H9 (cell line): ENCODE data around the gene CRPPA. TPM values are rescaled to one million over a fixed set of nuclear protein-coding genes. Genes with fewer than 3 reads are reported as not detected.

Source experiments
- DNase-seq: peaks from one replicate; pipeline ENCODE4 v3.0.0-alpha.2; 2017
- H2AFZ ChIP-seq: one replicate; pipeline ENCODE4 v1.6.1; 2013; ENCODE audit warnings: mild to moderate bottlenecking, low read length, control low read depth, moderate library complexity
- H2AK5ac ChIP-seq: 2 replicates; pipeline ENCODE4 v1.6.1; 2013; ENCODE audit warnings: low read length, control low read depth, mixed read lengths; ENCODE audit not compliant: insufficient read length
- H2BK120ac ChIP-seq: one replicate; pipeline ENCODE4 v1.6.1; 2013; ENCODE audit warnings: low read depth, mild to moderate bottlenecking, low read length, control low read depth, inconsistent platforms; ENCODE audit not compliant: poor library complexity, severe bottlenecking
- H2BK12ac ChIP-seq: 2 replicates; pipeline ENCODE4 v1.6.1; 2013; ENCODE audit warnings: low read length, control low read depth, mixed read lengths, low read depth; ENCODE audit not compliant: insufficient read length
- H2BK15ac ChIP-seq: 2 replicates; pipeline ENCODE4 v1.6.1; 2013; ENCODE audit warnings: low read depth, low read length, control low read depth
- H2BK20ac ChIP-seq: one replicate; pipeline ENCODE4 v1.6.1; 2013; ENCODE audit warnings: low read depth, mild to moderate bottlenecking, low read length, control low read depth, inconsistent platforms; ENCODE audit not compliant: poor library complexity, severe bottlenecking
- H2BK5ac ChIP-seq: 2 replicates; pipeline ENCODE4 v1.6.1; 2013; ENCODE audit warnings: low read length, control low read depth, mixed read lengths; ENCODE audit not compliant: insufficient read length
- H3K14ac ChIP-seq: 2 replicates; pipeline ENCODE4 v1.6.1; 2013; ENCODE audit warnings: low read length, control low read depth; ENCODE audit not compliant: insufficient read depth
- H3K18ac ChIP-seq: 2 replicates; pipeline ENCODE4 v1.6.1; 2013; ENCODE audit warnings: low read depth, mild to moderate bottlenecking, mixed read lengths, low read length, control low read depth; ENCODE audit not compliant: insufficient read length
- H3K23ac ChIP-seq: 2 replicates; pipeline ENCODE4 v1.6.1; 2013; ENCODE audit warnings: low read length, control low read depth, mixed read lengths, low read depth; ENCODE audit not compliant: insufficient read length
- H3K23me2 ChIP-seq: 2 replicates; pipeline ENCODE4 v1.6.1; 2013; ENCODE audit warnings: low read depth, mild to moderate bottlenecking, mixed read lengths, low read length, control low read depth; ENCODE audit not compliant: insufficient read length, poor library complexity, severe bottlenecking
- H3K27ac ChIP-seq: 2 replicates; pipeline ENCODE4 v1.5.1; 2013; ENCODE audit warnings: low read length, control low read depth, mixed read lengths, low read depth; ENCODE audit not compliant: insufficient read length
- H3K27me3 ChIP-seq: 2 replicates; pipeline ENCODE4 v1.6.1; 2013; ENCODE audit warnings: low read length, control low read depth, inconsistent platforms; ENCODE audit not compliant: insufficient read depth
- H3K4ac ChIP-seq: 2 replicates; pipeline ENCODE4 v1.6.1; 2013; ENCODE audit warnings: low read depth, mild to moderate bottlenecking, control low read depth, inconsistent platforms, low read length, moderate library complexity
- H3K4me1 ChIP-seq: 2 replicates; pipeline ENCODE4 v1.6.1; 2013; ENCODE audit warnings: low read length, control low read depth, inconsistent platforms; ENCODE audit not compliant: insufficient read depth
- H3K4me2 ChIP-seq: 2 replicates; pipeline ENCODE4 v1.6.1; 2013; ENCODE audit warnings: low read length, control low read depth, mixed read lengths; ENCODE audit not compliant: insufficient read length, insufficient read depth
- H3K56ac ChIP-seq: 2 replicates; pipeline ENCODE4 v1.6.1; 2013; ENCODE audit warnings: low read depth, mild to moderate bottlenecking, mixed read lengths, low read length, control low read depth; ENCODE audit not compliant: insufficient read length
- H3K79me1 ChIP-seq: 2 replicates; pipeline ENCODE4 v1.6.1; 2013; ENCODE audit warnings: low read depth, mild to moderate bottlenecking, moderate library complexity, low read length, control low read depth, inconsistent platforms; ENCODE audit not compliant: insufficient read depth, poor library complexity, severe bottlenecking
- H3K79me2 ChIP-seq: 2 replicates; pipeline ENCODE4 v1.6.1; 2013; ENCODE audit warnings: low read length, control low read depth, inconsistent platforms; ENCODE audit not compliant: insufficient read depth
- H3K9ac ChIP-seq: 2 replicates; pipeline ENCODE4 v1.6.1; 2013; ENCODE audit warnings: low read length, control low read depth, mixed read lengths; ENCODE audit not compliant: insufficient read length; ENCODE audit errors: extremely low read depth
- H3K9me3 ChIP-seq: one replicate; pipeline ENCODE4 v1.6.1; 2013; ENCODE audit warnings: low read depth, low read length, inconsistent platforms; ENCODE audit not compliant: control insufficient read depth
- H3T11ph ChIP-seq: one replicate; pipeline ENCODE4 v1.6.1; 2013; ENCODE audit warnings: mild to moderate bottlenecking, low read length, control low read depth, inconsistent platforms
- H4K20me1 ChIP-seq: one replicate; pipeline ENCODE4 v1.6.1; 2013; ENCODE audit not compliant: control insufficient read depth, insufficient read length, insufficient read depth
- H4K5ac ChIP-seq: 2 replicates; pipeline ENCODE4 v1.6.1; 2013; ENCODE audit warnings: low read depth, mild to moderate bottlenecking, mixed read lengths, low read length, control low read depth; ENCODE audit not compliant: insufficient read length
- H4K8ac ChIP-seq: replicated peaks from 2 replicates; pipeline ENCODE4 v1.6.1; 2013; ENCODE audit warnings: low read length, control low read depth, mixed read lengths, low read depth; ENCODE audit not compliant: insufficient read length
- H4K91ac ChIP-seq: 2 replicates; pipeline ENCODE4 v1.6.1; 2013; ENCODE audit warnings: low read depth, mild to moderate bottlenecking, moderate library complexity, mixed read lengths, low read length, control low read depth; ENCODE audit not compliant: insufficient read length
- H3K27ac Mint-ChIP-seq, 3 experiments: 2 replicates in 2 of 3; 3 replicates in 1 of 3; pipeline ENCODE4 v1.8.0; 2020 to 2021; ENCODE audit warnings: mixed read lengths in 3 of 3, mild to moderate bottlenecking in 1 of 3, moderate library complexity in 1 of 3
- H3K27me3 Mint-ChIP-seq: 2 replicates; pipeline ENCODE4 v1.8.0; 2021; ENCODE audit warnings: low read depth, mild to moderate bottlenecking, moderate library complexity, mixed read lengths
- H3K36me3 Mint-ChIP-seq, 3 experiments: 2 replicates in 2 of 3; 3 replicates in 1 of 3; pipeline ENCODE4 v1.8.0; 2020 to 2021; ENCODE audit warnings: low read depth in 3 of 3, mixed read lengths in 3 of 3; ENCODE audit not compliant: insufficient read depth in 1 of 3
- H3K4me1 Mint-ChIP-seq, 2 experiments: 2 replicates each; pipeline ENCODE4 v1.8.0; 2020; ENCODE audit warnings: mixed read lengths in 2 of 2
- H3K4me3 Mint-ChIP-seq, 2 experiments: 2 replicates in 1 of 2; 3 replicates in 1 of 2; pipeline ENCODE4 v1.8.0; 2020 to 2021; ENCODE audit warnings: mild to moderate bottlenecking in 2 of 2, mixed read lengths in 2 of 2, moderate library complexity in 1 of 2
- H3K9me3 Mint-ChIP-seq, 2 experiments: 2 replicates in 1 of 2; 3 replicates in 1 of 2; pipeline ENCODE4 v1.8.0; 2020; ENCODE audit warnings: mild to moderate bottlenecking in 2 of 2, mixed read lengths in 2 of 2, moderate library complexity in 1 of 2
- WGBS: extraction: QIAGEN DNeasy Blood & Tissue Kit; methylation state at CpG from one replicate; pipeline ENCODE4 v1.1.7; 2013; ENCODE audit warnings: missing lambda C conversion rate, low lambda C conversion rate, mixed read lengths; ENCODE audit not compliant: insufficient read length; ENCODE audit errors: extremely low coverage; 5-methylcytosine and 5-hydroxymethylcytosine counted together
- total RNA-seq: library from RNA; stranded (reverse); gene quantifications from 2 replicates; pipeline ENCODE4 v1.2.1, GENCODE V29; 2021
- TF ChIP-seq, protein P1 (sequence below): fragments of 200-600 bp; sonication (generic); conservative IDR thresholded peaks from 3 replicates; pipeline ENCODE4 v1.8.0; 2021; ENCODE audit warnings: antibody characterized with exemption, mild to moderate bottlenecking

Gene CRPPA
- total RNA-seq, 1 experiment from 2014 or later, result 1.9 TPM

- TF ChIP-seq, protein P1, sequence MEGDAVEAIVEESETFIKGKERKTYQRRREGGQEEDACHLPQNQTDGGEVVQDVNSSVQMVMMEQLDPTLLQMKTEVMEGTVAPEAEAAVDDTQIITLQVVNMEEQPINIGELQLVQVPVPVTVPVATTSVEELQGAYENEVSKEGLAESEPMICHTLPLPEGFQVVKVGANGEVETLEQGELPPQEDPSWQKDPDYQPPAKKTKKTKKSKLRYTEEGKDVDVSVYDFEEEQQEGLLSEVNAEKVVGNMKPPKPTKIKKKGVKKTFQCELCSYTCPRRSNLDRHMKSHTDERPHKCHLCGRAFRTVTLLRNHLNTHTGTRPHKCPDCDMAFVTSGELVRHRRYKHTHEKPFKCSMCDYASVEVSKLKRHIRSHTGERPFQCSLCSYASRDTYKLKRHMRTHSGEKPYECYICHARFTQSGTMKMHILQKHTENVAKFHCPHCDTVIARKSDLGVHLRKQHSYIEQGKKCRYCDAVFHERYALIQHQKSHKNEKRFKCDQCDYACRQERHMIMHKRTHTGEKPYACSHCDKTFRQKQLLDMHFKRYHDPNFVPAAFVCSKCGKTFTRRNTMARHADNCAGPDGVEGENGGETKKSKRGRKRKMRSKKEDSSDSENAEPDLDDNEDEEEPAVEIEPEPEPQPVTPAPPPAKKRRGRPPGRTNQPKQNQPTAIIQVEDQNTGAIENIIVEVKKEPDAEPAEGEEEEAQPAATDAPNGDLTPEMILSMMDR, result no peak
- no peak for DNase-seq
- H2AK5ac ChIP-seq, result no peak overlapping the region
- no peak overlapping the region for H4K8ac ChIP-seq
- H3K27me3 ChIP-seq, result no peaks in the 10 kb centered on the region
- H2AFZ ChIP-seq, result no peak overlapping the region
- H4K20me1 ChIP-seq, result no peaks in the 10 kb centered on the region
- H2BK12ac ChIP-seq, result no peak overlapping the region
- H3K27me3 Mint-ChIP-seq, result peaks cover 9% of the 10 kb centered on the region
- H3K56ac ChIP-seq, result no peak overlapping the region
- H3K9me3 Mint-ChIP-seq, result peaks cover 53 to 58% of the 10 kb centered on the region in 2 experiments
- H3K36me3 Mint-ChIP-seq, result peaks cover 29 to 46% (median 43%) of the 10 kb centered on the region in 3 experiments
- H3K9ac ChIP-seq, result no peak overlapping the region
- H3K4me3 Mint-ChIP-seq, result no peak overlapping the region; a peak in 1 of 5 replicates
- no peak overlapping the region for H3K27ac ChIP-seq
- H3K23me2 ChIP-seq, result no peaks in the 10 kb centered on the region
- H3K79me1 ChIP-seq, result no peaks in the 10 kb centered on the region
- no peak overlapping the region for H4K5ac ChIP-seq
- no peak overlapping the region for H4K91ac ChIP-seq
- H3K27ac Mint-ChIP-seq, result peak overlapping the region in 1 of 3 experiments; percentile 77; a peak in 1 of 7 replicates
- no peak overlapping the region for H2BK20ac ChIP-seq
- H3T11ph ChIP-seq, result no peak overlapping the region
- no peaks in the 10 kb centered on the region for H3K79me2 ChIP-seq
- H3K4me1 ChIP-seq, result no peaks in the 10 kb centered on the region
- no peak overlapping the region for H3K14ac ChIP-seq
- H3K18ac ChIP-seq, result no peak overlapping the region
- no peak overlapping the region for H3K23ac ChIP-seq
- H2BK15ac ChIP-seq, result no peak overlapping the region
- no peaks in the 10 kb centered on the region for H3K4me1 Mint-ChIP-seq
- no peak overlapping the region for H2BK120ac ChIP-seq
- H3K4me2 ChIP-seq, result no peak overlapping the region
- peaks cover 40% of the 10 kb centered on the region for H3K9me3 ChIP-seq
- WGBS, result no CpG with 5 or more reads among the region's 25 CpGs
- no peak overlapping the region for H3K4ac ChIP-seq
- no peak overlapping the region for H2BK5ac ChIP-seq
These were observed 24.4 kb downstream of the CRPPA start for GRCh38 chr7:16396766-16397500.
